Measurements from ENCODE around the gene NTSR2. TPM values are rescaled to one million over a fixed set of nuclear protein-coding genes. Genes with fewer than 3 reads are reported as not detected.
"Not testable (repeated sequence)": the region's sequence is repeated elsewhere in the genome, so short reads cannot be mapped to it uniquely, and the experiment has no call there.

NTSR2 gene
- polyA plus RNA-seq, 6 donors from 2014 or later: not detected

GRCh38 chr2:11667866-11668637 lies 1.9 kb downstream of the NTSR2 start:
- Mint-ChIP-seq H3K4me1 (peaks cover 9 to 20% (median 10%) of the 10 kb centered on the region in 3 donors), H3K36me3 (peaks cover 0 to 8% of the 10 kb centered on the region in 2 donors), H3K9me3 (peaks cover 0 to 13% (median 7%) of the 10 kb centered on the region in 7 donors), H3K27me3 (peaks cover 51 to 54% (median 54%) of the 10 kb centered on the region in 3 donors), H3K27ac (peak overlapping the region in 1 of 6 donors; percentile 68), H3K4me3 (no peak overlapping the region)
- DNase-seq (no peak), ATAC-seq (ENCODE audit: low read depth in 2 of 2) (no peak)

GRCh38 chr2:11667194-11667593 lies 2.8 kb downstream of the NTSR2 start:
- no peak for DNase-seq
- no peak overlapping the region for H3K27ac Mint-ChIP-seq
- ATAC-seq (ENCODE audit: low read depth in 2 of 2): no peak

DNA sequence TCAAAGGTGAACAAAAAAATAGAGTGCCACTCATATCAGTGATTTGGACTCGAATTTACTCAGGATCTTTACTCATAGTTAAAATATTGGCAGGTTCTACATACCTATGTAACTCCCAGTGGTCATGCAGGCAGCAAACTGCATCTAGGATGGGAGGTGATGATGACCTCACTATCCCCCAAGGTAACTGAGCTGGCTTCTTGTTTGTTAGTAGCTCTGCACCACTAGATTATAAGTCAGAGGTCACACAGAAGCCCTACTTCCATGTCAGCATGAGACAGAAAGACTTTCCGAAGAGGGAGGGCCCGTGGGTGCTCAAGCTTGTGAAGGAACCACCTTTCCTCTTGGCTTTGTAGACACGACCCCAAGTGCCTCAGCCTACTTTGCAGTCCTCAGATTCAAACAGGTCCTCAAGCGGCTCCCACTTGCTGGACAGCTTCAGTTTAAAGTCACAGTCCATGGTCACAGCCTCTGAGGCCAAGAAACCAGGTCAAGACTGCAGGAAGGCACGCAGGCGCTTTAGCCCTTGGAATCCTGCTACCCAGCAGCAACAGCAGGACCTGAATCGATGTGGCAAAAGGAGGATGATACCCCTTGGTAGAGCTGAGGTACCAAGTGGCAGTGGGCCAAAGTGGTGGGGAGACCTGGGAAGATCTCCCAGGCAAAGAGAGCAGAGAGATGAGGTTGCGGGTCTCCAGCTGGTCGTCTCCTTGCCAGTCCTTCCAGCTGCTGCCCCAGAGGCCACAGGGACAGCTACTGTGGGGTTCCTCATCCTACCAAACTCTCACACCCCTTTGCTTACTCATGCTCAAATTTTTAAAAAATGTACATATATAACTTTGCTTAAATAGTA lies 4.3 kb downstream of the NTSR2 start:
- no peak for ATAC-seq (ENCODE audit: low read depth in 2 of 2)
- peaks cover 51 to 71% (median 68%) of the 10 kb centered on the region in 3 donors for H3K27me3 Mint-ChIP-seq

More at GRCh38 chr2:11667194-11667593, 2.8 kb downstream of the NTSR2 start:
- peaks cover 1 to 21% (median 15%) of the 10 kb centered on the region in 7 donors for H3K9me3 Mint-ChIP-seq
- peaks cover 48 to 59% (median 58%) of the 10 kb centered on the region in 3 donors for H3K27me3 Mint-ChIP-seq
- H3K36me3 Mint-ChIP-seq: peaks cover 0 to 12% of the 10 kb centered on the region in 2 donors
- H3K4me3 Mint-ChIP-seq: no peak overlapping the region
- peaks cover under 1 to 12% (median 3%) of the 10 kb centered on the region in 3 donors for H3K4me1 Mint-ChIP-seq

DNA sequence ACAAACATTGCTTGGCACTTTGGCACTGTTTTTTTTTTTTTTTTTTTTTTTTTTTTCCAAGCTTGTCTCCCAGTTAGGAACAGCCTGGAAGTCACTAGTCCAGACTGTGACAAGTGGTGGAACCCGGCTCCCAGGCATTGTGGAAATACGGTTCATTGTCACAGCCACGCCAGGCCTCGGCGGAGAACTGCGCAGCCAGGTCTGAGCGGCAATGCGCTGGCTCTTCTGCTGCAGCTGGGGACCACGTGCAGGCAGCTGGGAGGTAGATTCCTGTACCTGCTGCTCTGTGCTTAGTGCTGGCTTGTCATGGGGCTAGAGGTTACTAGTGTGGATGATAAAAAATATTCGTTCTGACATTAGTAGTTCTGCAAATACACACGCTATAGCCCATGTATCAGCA lies 5.0 kb downstream of the NTSR2 start:
- H3K27ac Mint-ChIP-seq: no peak overlapping the region
- no peak for ATAC-seq (ENCODE audit: low read depth in 2 of 2)
- H3K27me3 Mint-ChIP-seq: peaks cover 49 to 67% (median 67%) of the 10 kb centered on the region in 3 donors
- peaks cover 4 to 31% (median 19%) of the 10 kb centered on the region in 7 donors for H3K9me3 Mint-ChIP-seq
- no peak overlapping the region for H3K4me3 Mint-ChIP-seq
- H3K36me3 Mint-ChIP-seq: peaks cover 0 to 17% of the 10 kb centered on the region in 2 donors
- H3K4me1 Mint-ChIP-seq: peaks cover 0 to 7% (median 0%) of the 10 kb centered on the region in 3 donors
- no peak for DNase-seq

More for the DNA sequence above, 4.3 kb downstream of the NTSR2 start:
- Mint-ChIP-seq H3K36me3 (peaks cover 0 to 17% of the 10 kb centered on the region in 2 donors), H3K9me3 (peaks cover 4 to 31% (median 19%) of the 10 kb centered on the region in 7 donors), H3K4me1 (peaks cover 0 to 11% (median 3%) of the 10 kb centered on the region in 3 donors), H3K27ac (no peak overlapping the region), H3K4me3 (no peak overlapping the region)
- no peak for DNase-seq

- ATAC-seq (ENCODE audit: low read depth in 2 of 2) (no peak), DNase-seq (no peak)
- H3K4me3 Mint-ChIP-seq: peak overlapping the region in 1 of 8 donors; percentile 53
- peaks cover 4 to 27% (median 18%) of the 10 kb centered on the region in 7 donors for H3K9me3 Mint-ChIP-seq
- H3K4me1 Mint-ChIP-seq: peaks cover 0 to under 1% (median 0%) of the 10 kb centered on the region in 3 donors
- peaks cover 0 to 11% of the 10 kb centered on the region in 2 donors for H3K36me3 Mint-ChIP-seq
- H3K27ac Mint-ChIP-seq: no peak overlapping the region
- peaks cover 48 to 74% (median 69%) of the 10 kb centered on the region in 3 donors for H3K27me3 Mint-ChIP-seq
These were observed 6.6 kb downstream of the NTSR2 start for GRCh38 chr2:11663427-11663826.

- H3K36me3 Mint-ChIP-seq: peaks cover 0 to 9% of the 10 kb centered on the region in 2 donors
- H3K4me3 Mint-ChIP-seq: peak overlapping the region in 1 of 8 donors; percentile 53
- H3K27ac Mint-ChIP-seq: peak overlapping the region in 2 of 6 donors; percentile 34 to 44
- DNase-seq (no peak), ATAC-seq (ENCODE audit: low read depth in 2 of 2) (no peak)
- H3K4me1 Mint-ChIP-seq: no peaks in the 10 kb centered on the region
- H3K27me3 Mint-ChIP-seq: peaks cover 49 to 74% (median 69%) of the 10 kb centered on the region in 3 donors
- peaks cover 4 to 25% (median 18%) of the 10 kb centered on the region in 7 donors for H3K9me3 Mint-ChIP-seq
These were observed 7.1 kb downstream of the NTSR2 start for GRCh38 chr2:11662882-11663281.

- H3K9me3 Mint-ChIP-seq: peaks cover 4 to 25% (median 18%) of the 10 kb centered on the region in 7 donors
- ATAC-seq (ENCODE audit: low read depth in 2 of 2) (no peak), DNase-seq (no peak)
- H3K27me3 Mint-ChIP-seq: peaks cover 47 to 77% (median 71%) of the 10 kb centered on the region in 3 donors
- H3K27ac Mint-ChIP-seq: no peak overlapping the region
- no peak overlapping the region for H3K4me3 Mint-ChIP-seq
- peaks cover 0 to 9% of the 10 kb centered on the region in 2 donors for H3K36me3 Mint-ChIP-seq
- no peaks in the 10 kb centered on the region for H3K4me1 Mint-ChIP-seq
These were observed 8.0 kb downstream of the NTSR2 start for GRCh38 chr2:11661891-11662435.

DNA sequence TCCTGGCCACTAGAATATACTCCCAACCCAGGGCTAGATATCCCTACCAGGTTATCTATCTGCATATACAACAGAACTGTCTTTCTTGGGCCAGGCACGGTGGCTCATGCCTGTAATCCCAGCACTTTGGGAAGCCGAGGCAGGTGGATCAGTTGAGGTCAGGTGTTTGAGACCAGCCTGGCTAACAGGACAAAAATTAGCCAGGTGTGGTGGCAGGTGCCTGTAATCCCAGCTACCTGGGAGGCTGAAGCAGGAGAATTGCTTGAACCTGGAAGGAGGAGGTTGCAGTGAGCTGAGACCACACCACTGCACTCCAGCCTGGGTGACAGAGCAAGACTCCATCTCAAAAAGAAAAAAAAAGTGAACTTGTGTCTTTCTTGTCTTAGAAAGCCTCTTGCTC lies 9.6 kb downstream of the NTSR2 start:
- H3K27me3 Mint-ChIP-seq: peaks cover 39 to 70% (median 58%) of the 10 kb centered on the region in 3 donors

DNA sequence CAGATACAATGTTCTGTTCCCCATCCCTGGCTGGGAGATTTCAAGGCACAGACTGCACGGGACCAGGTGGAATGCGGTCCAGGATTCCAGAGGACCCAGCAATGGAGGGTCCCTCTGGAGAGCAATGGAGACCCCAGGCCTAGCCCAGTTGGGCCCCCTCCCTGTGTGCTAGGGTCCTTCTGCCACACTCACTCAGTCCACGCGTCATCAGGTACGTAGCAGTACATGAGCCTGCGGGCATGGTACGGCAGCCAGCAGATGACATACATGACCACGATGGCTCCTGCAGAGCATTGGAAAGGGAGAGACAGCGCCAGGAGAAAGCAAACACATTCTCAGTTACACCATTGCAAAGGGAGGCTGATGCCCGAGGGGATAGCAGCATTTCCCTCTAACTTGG lies 10.1 kb downstream of the NTSR2 start:
- Mint-ChIP-seq H3K9me3 (peaks cover 4 to 25% (median 16%) of the 10 kb centered on the region in 7 donors), H3K27me3 (peaks cover 37 to 75% (median 57%) of the 10 kb centered on the region in 3 donors), H3K36me3 (peaks cover 0 to 9% of the 10 kb centered on the region in 2 donors), H3K4me3 (no peak overlapping the region), H3K4me1 (no peaks in the 10 kb centered on the region), H3K27ac (no peak overlapping the region)
- ATAC-seq (ENCODE audit: low read depth in 2 of 2) (no peak), DNase-seq (no peak)

More for the DNA sequence above, 9.6 kb downstream of the NTSR2 start:
- not testable (repeated sequence) for H3K27ac Mint-ChIP-seq; ATAC-seq (ENCODE audit: low read depth in 2 of 2); H3K4me1 Mint-ChIP-seq; DNase-seq; H3K36me3 Mint-ChIP-seq; H3K4me3 Mint-ChIP-seq
- H3K9me3 Mint-ChIP-seq: peaks cover 4 to 25% (median 16%) of the 10 kb centered on the region in 7 donors

DNA sequence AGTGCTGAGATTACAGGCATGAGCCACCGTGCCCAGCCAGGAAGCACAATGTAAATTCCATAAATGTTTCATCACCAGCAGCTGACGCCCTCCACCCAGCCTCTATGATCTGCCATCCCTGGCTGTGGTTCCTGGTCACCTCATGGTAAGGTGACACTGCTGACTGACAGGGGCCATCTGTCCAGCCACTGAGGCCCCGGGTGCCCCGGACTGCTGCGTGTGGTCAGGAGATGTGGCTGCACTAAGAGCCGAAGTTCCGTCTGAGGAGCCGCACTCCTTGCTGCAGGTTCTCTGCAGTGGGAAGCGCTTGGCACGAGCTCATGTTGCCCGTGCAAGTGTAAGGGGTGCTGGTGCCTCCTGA lies 10.9 kb downstream of the NTSR2 start:
- ATAC-seq (ENCODE audit: low read depth in 2 of 2) (no peak), DNase-seq (no peak)
- Mint-ChIP-seq H3K4me1 (no peaks in the 10 kb centered on the region), H3K27ac (no peak overlapping the region), H3K9me3 (peaks cover 4 to 25% (median 16%) of the 10 kb centered on the region in 7 donors), H3K27me3 (peaks cover 37 to 72% (median 57%) of the 10 kb centered on the region in 3 donors), H3K36me3 (peaks cover 0 to 9% of the 10 kb centered on the region in 2 donors), H3K4me3 (no peak overlapping the region)

DNA sequence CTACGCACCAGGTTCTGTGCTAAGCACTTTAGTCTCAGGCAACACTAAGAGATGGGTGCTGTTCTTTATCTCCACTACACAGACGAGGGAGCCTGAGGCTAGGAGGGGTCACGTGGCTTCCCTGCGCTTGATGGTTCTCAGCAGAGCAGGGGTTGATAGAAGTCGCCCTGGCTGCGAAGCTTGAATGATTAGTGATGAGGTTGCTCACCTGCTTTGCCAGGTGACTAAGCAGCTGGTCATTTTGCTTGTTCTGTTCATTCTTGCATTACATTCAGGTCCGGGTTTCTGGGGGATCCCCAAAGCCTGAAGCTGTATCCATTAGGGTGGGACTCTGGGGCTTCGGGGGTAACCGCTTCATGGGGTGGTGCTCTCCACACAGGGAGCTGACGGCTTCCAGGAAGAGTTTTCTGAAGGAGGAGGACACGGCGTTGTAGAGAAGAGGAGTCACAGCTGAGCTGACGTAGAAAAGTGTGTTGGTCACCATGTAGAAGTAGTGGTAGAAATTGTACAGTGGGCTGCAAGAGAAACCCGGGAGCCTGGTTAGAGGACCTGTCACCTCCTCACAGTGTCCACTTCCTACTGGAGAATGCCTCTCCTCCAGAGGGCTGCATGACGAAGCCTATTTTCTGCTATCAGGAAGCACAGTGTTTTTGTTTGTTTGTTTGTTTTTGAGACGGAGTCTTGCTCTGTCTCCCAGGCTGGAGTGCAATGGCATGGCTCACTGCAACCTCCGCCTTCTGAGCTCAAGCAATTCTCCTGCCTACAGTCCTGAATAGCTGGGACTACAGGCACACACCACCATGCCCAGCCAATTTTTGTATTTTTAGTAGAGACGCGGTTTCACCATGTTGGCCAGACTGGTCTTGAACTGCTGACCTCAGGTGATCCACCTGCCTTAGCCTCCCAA lies 11.5 kb downstream of the NTSR2 start:
- Mint-ChIP-seq H3K4me3 (no peak overlapping the region), H3K27me3 (peaks cover 34 to 66% (median 51%) of the 10 kb centered on the region in 3 donors), H3K4me1 (no peaks in the 10 kb centered on the region), H3K9me3 (peaks cover 4 to 22% (median 16%) of the 10 kb centered on the region in 7 donors), H3K36me3 (peaks cover 0 to 9% of the 10 kb centered on the region in 2 donors), H3K27ac (no peak overlapping the region)
- ATAC-seq (ENCODE audit: low read depth in 2 of 2): no peak
- no peak for DNase-seq

GRCh38 chr2:11657646-11658045 lies 12.3 kb downstream of the NTSR2 start:
- Mint-ChIP-seq H3K27me3 (peaks cover 35 to 65% (median 46%) of the 10 kb centered on the region in 3 donors), H3K9me3 (peaks cover 4 to 14% (median 7%) of the 10 kb centered on the region in 7 donors), H3K27ac (no peak overlapping the region), H3K4me1 (no peaks in the 10 kb centered on the region), H3K4me3 (no peak overlapping the region), H3K36me3 (peaks cover 0 to 9% of the 10 kb centered on the region in 2 donors)
- ATAC-seq (ENCODE audit: low read depth in 2 of 2) (no peak), DNase-seq (no peak)
